ENCODE data around the gene CXXC4.

GRCh38 chr4:104493081-104493831 lies 1.4 kb downstream of the CXXC4 start:
- TF ChIP-seq CTCF (IDR thresholded peaks at IDR 0.05) = no peak
- no peak for TF ChIP-seq EP300 (IDR thresholded peaks at IDR 0.05)
- no peak for TF ChIP-seq HMGXB4 (CRISPR knock-in tag; IDR thresholded peaks at IDR 0.05; ENCODE audit: borderline replicate concordance)
- no peak for TF ChIP-seq SREBF2 (IDR thresholded peaks at IDR 0.05)
